Prostate gland (tissue), 2 donors: ENCODE results near the gene ACTN2. TPM values are rescaled to one million over a fixed set of nuclear protein-coding genes. Genes with fewer than 3 reads are reported as not detected.
A peak's percentile ranks its signal among the peaks of the same experiment; 100 is the strongest.

Experiments
- DNase-seq: peaks from one replicate; pipeline ENCODE4 v3.0.0-alpha.2; 2019; ENCODE audit warnings: low spot score
- H3K27ac ChIP-seq, 2 donors: fragments of 200-600 bp; sonication (generic); 2 replicates each; pipeline ENCODE4 v1.5.1; 2017 to 2019
- H3K27me3 ChIP-seq: fragments of 200-600 bp; sonication (generic); replicated peaks from 2 replicates; pipeline ENCODE4 v1.5.1; 2019; ENCODE audit not compliant: insufficient read depth
- H3K36me3 ChIP-seq, 2 donors: fragments of 200-600 bp; sonication (generic); 1 replicate in 1 of 2; 2 replicates in 1 of 2; pipeline versions ENCODE4 v1.5.1 to v1.8.1; 2017 to 2019
- H3K4me1 ChIP-seq: fragments of 200-600 bp; sonication (generic); replicated peaks from 2 replicates; pipeline ENCODE4 v1.5.1; 2019
- H3K4me3 ChIP-seq, 2 donors: fragments of 200-600 bp; sonication (generic); 2 replicates each; pipeline ENCODE4 v1.5.1; 2017 to 2019
- H3K9me3 ChIP-seq: fragments of 200-600 bp; sonication (generic); 2 replicates; pipeline ENCODE4 v1.5.1; 2017
- CTCF ChIP-seq, 4 experiments: fragments of 200-600 bp in 2 of 4; fragments of 450-650 bp in 2 of 4; sonication (generic) in 2 of 4; IDR thresholded peaks; 1 replicate in 3 of 4; 2 replicates in 1 of 4; pipeline ENCODE4 v1.5.1; 2016 to 2019; ENCODE audit warnings: antibody characterized with exemption in 4 of 4, mild to moderate bottlenecking in 2 of 4, moderate library complexity in 2 of 4
- POLR2A ChIP-seq: fragments of 450-650 bp; IDR thresholded peaks from one replicate; pipeline ENCODE4 v1.6.1; 2016; ENCODE audit warnings: antibody characterized with exemption, mild to moderate bottlenecking
- POLR2AphosphoS5 ChIP-seq: sonication (generic); formaldehyde crosslinking; IDR thresholded peaks from one replicate; pipeline ENCODE4 v1.6.1; 2017; ENCODE audit warnings: antibody characterized with exemption
- WGBS: methylation state at CpG from one replicate; pipeline ENCODE4 v1.1.5; 2018; 5-methylcytosine and 5-hydroxymethylcytosine counted together
- intact Hi-C: fragments of 100-400 bp; cut with DNase I; formaldehyde crosslinking; loops from one replicate; pipeline ENCODE4 v1.14.2; 2022
- total RNA-seq, 2 donors: library from RNA; depleted of rRNA; stranded (reverse); fragments of >200 nt; gene quantifications; one replicate each; pipeline ENCODE4 v1.1.0, GENCODE V29; 2016

Gene ACTN2
- total RNA-seq, 2 donors from 2014 or later, result 7.6 to 36.4 TPM

- Histone ChIP-seq H3K27ac (peak overlapping the region; percentile 84 to 85), H3K36me3 (no peaks in the 10 kb centered on the region), H3K4me3 (peak overlapping the region; percentile 89 to 90), H3K4me1 (no peaks in the 10 kb centered on the region), H3K9me3 (no peaks in the 10 kb centered on the region), H3K27me3 (no peaks in the 10 kb centered on the region)
- intact Hi-C loops, result no loop called here
- 1% methylated on average over 37 of the region's 41 CpGs for WGBS
- TF ChIP-seq POLR2AphosphoS5, result no peak
- TF ChIP-seq CTCF (IDR thresholded peaks at IDR 0.05), result no peak
- no peak for TF ChIP-seq POLR2A
- no peak for DNase-seq
Observed at GRCh38 chr1:236795757-236796667, 109.7 kb downstream of the ACTN2 start.

GRCh38 chr1:236799001-236799400, 112.7 kb downstream of the ACTN2 start:
- no peak for DNase-seq
- H3K9me3 ChIP-seq, result no peaks in the 10 kb centered on the region
- H3K27me3 ChIP-seq, result no peaks in the 10 kb centered on the region
- no peak for TF ChIP-seq POLR2A
- no peak for TF ChIP-seq CTCF (IDR thresholded peaks at IDR 0.05)
- TF ChIP-seq POLR2AphosphoS5, result no peak
- no peaks in the 10 kb centered on the region for H3K36me3 ChIP-seq
- H3K27ac ChIP-seq, result no peak overlapping the region
- H3K4me3 ChIP-seq, result no peak overlapping the region
- H3K4me1 ChIP-seq, result no peaks in the 10 kb centered on the region
- intact Hi-C loops, result no loop called here
- 95% methylated on average over 5 of the region's 5 CpGs for WGBS

DNA sequence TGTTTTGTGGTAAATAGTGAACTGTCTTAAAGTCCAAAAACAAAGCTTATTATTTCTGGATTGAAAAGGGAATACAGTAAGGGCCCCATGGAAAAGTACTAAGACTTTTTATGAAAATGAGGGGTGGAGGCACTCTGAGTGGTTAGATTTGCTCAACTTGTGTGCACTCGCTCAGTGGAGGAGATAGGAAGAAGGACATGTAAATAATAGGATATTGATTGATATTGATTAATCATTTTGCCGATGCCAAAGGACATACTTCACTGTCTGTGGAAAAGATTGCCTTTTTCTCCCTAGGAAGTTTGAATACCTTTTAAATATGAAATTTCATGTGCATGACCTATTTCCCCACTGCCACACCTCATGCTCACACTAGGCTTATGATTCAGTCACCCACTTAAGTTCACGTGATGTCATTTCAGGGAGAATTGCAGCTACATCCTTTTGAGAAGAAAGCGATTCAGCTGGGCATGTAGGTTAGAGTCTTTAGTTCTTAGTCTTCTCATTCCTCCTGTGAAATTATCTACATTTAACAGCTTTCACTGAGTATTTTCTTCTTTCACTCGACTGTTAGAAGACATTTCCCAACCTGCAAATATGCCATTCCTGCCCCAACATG, 113.8 kb downstream of the ACTN2 start:
- no peak overlapping the region for H3K4me3 ChIP-seq
- TF ChIP-seq POLR2A (no peak), CTCF (IDR thresholded peaks at IDR 0.05) (no peak), POLR2AphosphoS5 (no peak)
- 71% methylated on average over 5 of the region's 5 CpGs for WGBS
- no peaks in the 10 kb centered on the region for H3K27me3 ChIP-seq
- intact Hi-C loops, result no loop called here
- no peaks in the 10 kb centered on the region for H3K9me3 ChIP-seq
- H3K27ac ChIP-seq, result no peak overlapping the region
- no peaks in the 10 kb centered on the region for H3K36me3 ChIP-seq
- no peaks in the 10 kb centered on the region for H3K4me1 ChIP-seq
- no peak for DNase-seq

- Histone ChIP-seq H3K27ac (no peak overlapping the region), H3K4me1 (no peaks in the 10 kb centered on the region)
- intact Hi-C loops, result no loop called here
Observed at GRCh38 chr1:236800623-236801022, 114.3 kb downstream of the ACTN2 start.

More at GRCh38 chr1:236800623-236801022, 114.3 kb downstream of the ACTN2 start:
- DNase-seq, result no peak
- no peak for TF ChIP-seq CTCF (IDR thresholded peaks at IDR 0.05)
- no peak for TF ChIP-seq POLR2AphosphoS5
- TF ChIP-seq POLR2A, result no peak
- Histone ChIP-seq H3K9me3 (no peaks in the 10 kb centered on the region), H3K4me3 (no peak overlapping the region), H3K27me3 (no peaks in the 10 kb centered on the region), H3K36me3 (no peaks in the 10 kb centered on the region)
